GM23338 (cell line): Measurements from ENCODE around the gene NGF. TPM values are rescaled to one million over a fixed set of nuclear protein-coding genes. Genes with fewer than 3 reads are reported as not detected.

Experiments used
- ATAC-seq: fragments of 200-7000 bp; cut with Tn5 transposase; 3 replicates; pipeline ENCODE4 v1.9.1; 2020
- DNase-seq: peaks from one replicate; pipeline ENCODE4 v3.0.0-alpha.2; 2015; ENCODE audit warnings: low spot score
- H2AFZ ChIP-seq: fragments of 200-600 bp; sonication (generic); 2 replicates; pipeline ENCODE4 v1.8.0; 2016; ENCODE audit warnings: antibody characterized with exemption, mild to moderate bottlenecking, moderate library complexity
- H3F3A ChIP-seq: fragments of 200-600 bp; sonication (generic); replicated peaks from 2 replicates; pipeline ENCODE4 v1.8.0; 2017; ENCODE audit warnings: antibody characterized with exemption, mixed run types, low read depth
- H3K27ac ChIP-seq: fragments of 200-600 bp; sonication (generic); 2 replicates; pipeline ENCODE4 v1.6.1; 2016; ENCODE audit warnings: low read depth
- H3K27me3 ChIP-seq: fragments of 200-600 bp; sonication (generic); 2 replicates; pipeline ENCODE4 v1.8.0; 2016; ENCODE audit warnings: mild to moderate bottlenecking, mixed run types, moderate library complexity; ENCODE audit not compliant: insufficient read depth
- H3K36me3 ChIP-seq: fragments of 200-600 bp; sonication (generic); 2 replicates; pipeline ENCODE4 v1.8.0; 2016; ENCODE audit warnings: mild to moderate bottlenecking; ENCODE audit not compliant: insufficient read depth
- H3K4me1 ChIP-seq: fragments of 200-600 bp; sonication (generic); 2 replicates; pipeline ENCODE4 v1.8.0; 2016; ENCODE audit warnings: mild to moderate bottlenecking, moderate library complexity; ENCODE audit not compliant: insufficient read depth
- H3K4me2 ChIP-seq: fragments of 200-600 bp; sonication (generic); 2 replicates; pipeline ENCODE4 v1.7.1; 2017; ENCODE audit warnings: mixed run types
- H3K4me3 ChIP-seq: fragments of 200-600 bp; sonication (generic); 2 replicates; pipeline ENCODE4 v1.6.1; 2016; ENCODE audit warnings: mixed run types
- H3K79me2 ChIP-seq: fragments of 200-600 bp; sonication (generic); replicated peaks from 2 replicates; pipeline ENCODE4 v1.8.0; 2017; ENCODE audit warnings: mild to moderate bottlenecking; ENCODE audit not compliant: insufficient read depth
- H3K9me2 ChIP-seq: fragments of 200-600 bp; sonication (generic); 2 replicates; pipeline ENCODE4 v1.8.0; 2017; ENCODE audit not compliant: insufficient read depth
- H4K20me1 ChIP-seq: fragments of 200-600 bp; sonication (generic); replicated peaks from 2 replicates; pipeline ENCODE4 v1.8.0; 2017; ENCODE audit warnings: mild to moderate bottlenecking; ENCODE audit not compliant: insufficient read depth
- H3K27ac Mint-ChIP-seq: 2 replicates; pipeline ENCODE4 v1.8.0; 2020; ENCODE audit warnings: inconsistent platforms, mild to moderate bottlenecking, moderate library complexity, mixed read lengths
- H3K27me3 Mint-ChIP-seq: 3 replicates; pipeline ENCODE4 v1.8.0; 2022; ENCODE audit warnings: low read depth, mild to moderate bottlenecking, moderate library complexity, mixed read lengths, inconsistent platforms; ENCODE audit not compliant: insufficient read depth, poor library complexity
- H3K36me3 Mint-ChIP-seq: 3 replicates; pipeline ENCODE4 v1.8.0; 2021; ENCODE audit warnings: low read depth, mild to moderate bottlenecking, inconsistent platforms, moderate library complexity, mixed read lengths
- H3K4me1 Mint-ChIP-seq: 3 replicates; pipeline ENCODE4 v1.8.0; 2020; ENCODE audit warnings: mild to moderate bottlenecking, inconsistent platforms, mixed read lengths
- H3K4me3 Mint-ChIP-seq: 3 replicates; pipeline ENCODE4 v1.8.0; 2021; ENCODE audit warnings: moderate library complexity, mild to moderate bottlenecking, inconsistent platforms, mixed read lengths
- H3K9me3 Mint-ChIP-seq: 3 replicates; pipeline ENCODE4 v1.8.0; 2020; ENCODE audit warnings: moderate library complexity, mild to moderate bottlenecking, inconsistent platforms, mixed read lengths
- ETS1 ChIP-seq: IDR thresholded peaks from 2 replicates; pipeline ENCODE4 v1.6.1; 2016; ENCODE audit warnings: antibody characterized with exemption
- EZH2phosphoT487 ChIP-seq: fragments of 200-600 bp; sonication (generic); IDR thresholded peaks from one replicate; pipeline ENCODE4 v1.8.1; 2018; ENCODE audit warnings: antibody characterized with exemption; ENCODE audit not compliant: unreplicated experiment
- JUNB ChIP-seq: IDR thresholded peaks from one replicate; pipeline ENCODE4 v1.6.1; 2016; ENCODE audit warnings: antibody characterized with exemption; ENCODE audit not compliant: unreplicated experiment
- NANOG ChIP-seq: IDR thresholded peaks from 2 replicates; pipeline ENCODE4 v1.6.1; 2016; ENCODE audit warnings: antibody characterized with exemption, borderline replicate concordance
- STAT1 ChIP-seq: IDR thresholded peaks from one replicate; pipeline ENCODE4 v1.6.1; 2016; ENCODE audit warnings: antibody characterized with exemption; ENCODE audit not compliant: unreplicated experiment
- ZNF114 ChIP-seq: fragments of 250-450 bp; sonication (Bioruptor Pico); IDR thresholded peaks from 2 replicates; pipeline ENCODE4 v1.5.0; 2020; ENCODE audit warnings: mild to moderate bottlenecking, moderate library complexity
- ZNF462 ChIP-seq: fragments of 250-450 bp; sonication (Bioruptor Pico); IDR thresholded peaks from 2 replicates; pipeline ENCODE4 v1.5.0; 2020; ENCODE audit warnings: mild to moderate bottlenecking, moderate library complexity
- polyA plus RNA-seq: library from polyadenylated mRNA; unstranded; fragments of >200 nt; fragmentation: Nextera tagmentation; extraction: Ambion mirVana; gene quantifications from 2 replicates; pipeline ENCODE4 v1.2.1, GENCODE V29; 2016
- total RNA-seq: library from RNA; depleted of rRNA; stranded (reverse); fragments of >200 nt; shearing (Covaris generic); gene quantifications from 2 replicates; pipeline ENCODE4 v1.2.3, GENCODE V29; 2014

NGF gene
- total and polyA plus RNA-seq, 2 experiments from 2014 or later = 0.28 to 0.92 TPM

- TF ChIP-seq ZNF462 (CRISPR knock-in tag) = no peak
Measured at GRCh38 chr1:115323366-115324004, 14.6 kb downstream of the NGF start (continued).

- no peaks in the 10 kb centered on the region for H3K36me3 ChIP-seq
- Mint-ChIP-seq H3K9me3 (no peaks in the 10 kb centered on the region), H3K27me3 (no peaks in the 10 kb centered on the region), H3K4me3 (no peak overlapping the region), H3K27ac (no peak overlapping the region), H3K4me1 (peaks cover 8% of the 10 kb centered on the region; the same call in 2 of the 3 replicates), H3K36me3 (no peaks in the 10 kb centered on the region)
- H4K20me1 ChIP-seq = no peaks in the 10 kb centered on the region
- H3K79me2 ChIP-seq = no peaks in the 10 kb centered on the region
- H3K27me3 ChIP-seq = no peaks in the 10 kb centered on the region
- no peak overlapping the region for H3K4me3 ChIP-seq
- H3K4me1 ChIP-seq = no peaks in the 10 kb centered on the region
- no peak overlapping the region for H3K27ac ChIP-seq
- no peaks in the 10 kb centered on the region for H3F3A ChIP-seq
- DNase-seq (no peak), ATAC-seq (no peak)
- TF ChIP-seq ZNF462 (CRISPR knock-in tag) (no peak), JUNB (no peak), ETS1 (no peak), EZH2phosphoT487 (no peak), ZNF114 (CRISPR knock-in tag) (no peak), STAT1 (no peak), NANOG (no peak)
- 0 out of 2 replicates have a peak, but pooled peaks cover 6% of the 10 kb centered on the region for H3K9me2 ChIP-seq
- no peak overlapping the region for H2AFZ ChIP-seq
- H3K4me2 ChIP-seq = no peak overlapping the region
Measured at GRCh38 chr1:115322631-115323030, 15.4 kb downstream of the NGF start.
